K562 (cell line): Measurements from ENCODE around the gene TENM4. TPM values are rescaled to one million over a fixed set of nuclear protein-coding genes. Genes with fewer than 3 reads are reported as not detected.

Source experiments
- ATAC-seq: fragments of 200-7000 bp; cut with Tn5 transposase; 3 replicates; pipeline ENCODE4 v1.9.1; 2020; ENCODE audit warnings: moderate library complexity
- BruUV-seq: library from RNA; stranded (reverse); fragments of 400-500 nt; replicated peaks from 2 replicates; lab custom pipeline; 2021; lab: Mats Ljungman, UMichigan
- CTCF ChIA-PET: fragments of 300-600 bp; formaldehyde crosslinking; extraction: SDS; loops from one replicate; lab custom pipeline; 2021; ENCODE audit warnings: low intra/inter-chr PET ratio; lab: Yijun Ruan, JAX
- POLR2A ChIA-PET: fragments of 300-600, 350-650 bp; sonication (Branson Sonifier 250); formaldehyde crosslinking; extraction: SDS; loops from one replicate; lab custom pipeline; 2021; ENCODE audit warnings: antibody characterized with exemption, inconsistent platforms; lab: Yijun Ruan, JAX
- DNase-seq, 4 experiments: peaks; one replicate each; pipeline versions ENCODE4 v3.0.0 to v3.0.0-alpha.2; 2011 to 2018; ENCODE audit warnings: low spot score in 3 of 4, mixed read lengths in 3 of 4; ENCODE audit errors: extremely low read depth in 1 of 4
- FAIRE-seq: peaks from 2 replicates; lab custom pipeline; 2011; peaks lifted over from hg19 to GRCh38; lab: Jason Lieb, UNC
- H2AFZ ChIP-seq: 2 replicates; pipeline ENCODE4 v1.6.0; 2011; ENCODE audit warnings: low read depth, low read length, control low read depth, inconsistent platforms
- H3K27ac ChIP-seq: fragments of 200-600 bp; 3 replicates; pipeline ENCODE4 v1.8.0; 2011; ENCODE audit warnings: low read depth, mild to moderate bottlenecking, control low read depth, inconsistent platforms, low read length, moderate library complexity, mixed read lengths; ENCODE audit errors: extremely low read depth
- H3K27me3 ChIP-seq, 2 experiments: fragments of 300-600 bp in 1 of 2; 2 replicates in 1 of 2; 3 replicates in 1 of 2; pipeline versions ENCODE4 v1.6.0 to v1.8.0; 2011; ENCODE audit warnings: inconsistent platforms in 2 of 2, low read length in 2 of 2, mild to moderate bottlenecking in 1 of 2, mixed read lengths in 1 of 2, moderate library complexity in 1 of 2; ENCODE audit not compliant: control insufficient read depth in 2 of 2, insufficient read depth in 2 of 2
- H3K36me3 ChIP-seq: fragments of 300-600 bp; 3 replicates; pipeline ENCODE4 v1.8.0; 2011; ENCODE audit warnings: mild to moderate bottlenecking, low read length, inconsistent platforms; ENCODE audit not compliant: control insufficient read depth, insufficient read depth
- H3K4me1 ChIP-seq, 2 experiments: fragments of 200-600 bp in 1 of 2; replicated peaks in 1 of 2; 2 replicates in 1 of 2; 3 replicates in 1 of 2; pipeline versions ENCODE4 v1.5.1 to v1.8.0; 2011; ENCODE audit warnings: inconsistent platforms in 2 of 2, low read length in 2 of 2, mild to moderate bottlenecking in 1 of 2, mixed read lengths in 1 of 2, moderate library complexity in 1 of 2; ENCODE audit not compliant: control insufficient read depth in 2 of 2, insufficient read depth in 2 of 2
- H3K4me2 ChIP-seq: 2 replicates; pipeline ENCODE4 v1.6.1; 2011; ENCODE audit warnings: low read length, control low read depth, inconsistent platforms, mixed read lengths; ENCODE audit not compliant: insufficient read depth
- H3K4me3 ChIP-seq: fragments of 200-600 bp; sonication (generic), shearing (Covaris generic); 2 replicates; pipeline ENCODE4 v1.5.1; 2016; ENCODE audit warnings: control low read depth, inconsistent platforms
- H3K79me2 ChIP-seq: fragments of 200-600 bp; 3 replicates; pipeline ENCODE4 v1.8.0; 2011; ENCODE audit warnings: low read length, inconsistent platforms; ENCODE audit not compliant: control insufficient read depth, insufficient read depth
- H3K9ac ChIP-seq, 2 experiments: 2 replicates each; pipeline versions ENCODE4 v1.6.0 to v1.6.1; 2011; ENCODE audit warnings: low read depth in 2 of 2, low read length in 2 of 2, control low read depth in 1 of 2, inconsistent platforms in 1 of 2, mild to moderate bottlenecking in 1 of 2, mixed read lengths in 1 of 2; ENCODE audit not compliant: insufficient read depth in 1 of 2
- H3K9me1 ChIP-seq: one replicate; pipeline ENCODE4 v1.6.0; 2011; ENCODE audit warnings: inconsistent platforms, mild to moderate bottlenecking, low read length, moderate library complexity; ENCODE audit not compliant: control insufficient read depth, insufficient read depth
- H3K9me3 ChIP-seq: replicated peaks from 2 replicates; pipeline ENCODE4 v1.5.1; 2011; ENCODE audit warnings: low read depth, low read length, inconsistent platforms; ENCODE audit not compliant: control insufficient read depth, insufficient read depth
- H4K20me1 ChIP-seq: replicated peaks from 2 replicates; pipeline ENCODE4 v1.6.1; 2011; ENCODE audit warnings: low read length, inconsistent platforms, mixed read lengths; ENCODE audit not compliant: control insufficient read depth, insufficient read depth
- ARNT ChIP-seq, 2 experiments: fragments of 450-650 bp; IDR thresholded peaks; 2 replicates each; pipeline ENCODE4 v1.6.1; 2016; ENCODE audit warnings: mild to moderate bottlenecking in 1 of 2
- BRD9 ChIP-seq: fragments of 450-650 bp; IDR thresholded peaks from 2 replicates; pipeline ENCODE4 v1.6.1; 2018; ENCODE audit warnings: low read depth; ENCODE audit not compliant: partially characterized antibody
- DIDO1 ChIP-seq: fragments of 450-650 bp; IDR thresholded peaks from 2 replicates; pipeline ENCODE4 v1.6.1; 2016; ENCODE audit warnings: low read depth, missing biosample characterization, missing genetic modification characterization
- ERF ChIP-seq: fragments of 450-650 bp; formaldehyde crosslinking; IDR thresholded peaks from 2 replicates; pipeline ENCODE4 v1.4.0; 2020; ENCODE audit warnings: mild to moderate bottlenecking, mixed read lengths
- JUNB ChIP-seq: fragments of 450-650 bp; formaldehyde crosslinking; conservative IDR thresholded peaks from 2 replicates; pipeline ENCODE4 v1.4.0; 2020; ENCODE audit warnings: mild to moderate bottlenecking
- MYC ChIP-seq, 2 experiments: fragments of 250-450 bp in 1 of 2; sonication (Bioruptor Pico) in 1 of 2; IDR thresholded peaks; 2 replicates each; pipeline versions ENCODE4 v1.5.1 to v1.6.1; 2012 to 2021; ENCODE audit warnings: low read depth in 2 of 2, borderline replicate concordance in 1 of 2, improper control_type of control experiment in 1 of 2, low read length in 1 of 2, mild to moderate bottlenecking in 1 of 2, moderate library complexity in 1 of 2
- NFATC3 ChIP-seq: fragments of 450-650 bp; IDR thresholded peaks from 2 replicates; pipeline ENCODE4 v1.6.1; 2017; ENCODE audit warnings: mild to moderate bottlenecking
- NFE2 ChIP-seq: IDR thresholded peaks from 2 replicates; pipeline ENCODE4 v1.6.1; 2014; ENCODE audit warnings: antibody characterized with exemption, low read depth
- NRF1 ChIP-seq, 2 experiments: fragments of 450-650 bp; IDR thresholded peaks in 1 of 2; conservative IDR thresholded peaks in 1 of 2; 2 replicates each; pipeline ENCODE4 v1.6.1; 2014; ENCODE audit warnings: mild to moderate bottlenecking in 2 of 2
- NUFIP1 ChIP-seq: fragments of 450-650 bp; IDR thresholded peaks from 2 replicates; pipeline ENCODE4 v1.6.1; 2018; ENCODE audit not compliant: partially characterized antibody
- RBM39 ChIP-seq: fragments of 200-400 bp; formaldehyde crosslinking; optimal IDR thresholded peaks from 2 replicates; pipeline ENCODE3; 2018; ENCODE audit warnings: low read depth, low read length
- SLC30A9 ChIP-seq: fragments of 250-450 bp; sonication (Bioruptor Pico); IDR thresholded peaks from 2 replicates; pipeline ENCODE4 v1.8.0; 2022; ENCODE audit warnings: mild to moderate bottlenecking, moderate library complexity
- TAL1 ChIP-seq: fragments of 450-650 bp; IDR thresholded peaks from 2 replicates; pipeline ENCODE4 v1.6.1; 2016; ENCODE audit warnings: mild to moderate bottlenecking
- TEAD4 ChIP-seq, 2 experiments: sonication (generic) in 1 of 2; formaldehyde crosslinking in 1 of 2; IDR thresholded peaks; 2 replicates each; pipeline versions ENCODE4 v1.6.1 to v1.8.0; 2012 to 2022; ENCODE audit warnings: borderline replicate concordance in 1 of 2, inconsistent platforms in 1 of 2, low read length in 1 of 2, mild to moderate bottlenecking in 1 of 2, missing genetic modification reagents in 1 of 2
- XRCC3 ChIP-seq: fragments of 450-650 bp; IDR thresholded peaks from 2 replicates; pipeline ENCODE4 v1.6.1; 2017; ENCODE audit warnings: mild to moderate bottlenecking, moderate library complexity
- ZKSCAN8 ChIP-seq: fragments of 200-800 bp; sonication (Bioruptor generic); IDR thresholded peaks from 2 replicates; pipeline ENCODE4 v1.6.1; 2016; ENCODE audit warnings: missing genetic modification characterization, missing compliant biosample characterization
- ZNF507 ChIP-seq: conservative IDR thresholded peaks from 2 replicates; pipeline ENCODE4 v1.6.1; 2017; ENCODE audit warnings: missing genetic modification characterization, missing compliant biosample characterization
- ZNF584 ChIP-seq: fragments of 200-800 bp; sonication (Bioruptor generic); IDR thresholded peaks from 2 replicates; pipeline ENCODE4 v1.6.1; 2016; ENCODE audit warnings: low read depth, mild to moderate bottlenecking, missing genetic modification characterization, missing compliant biosample characterization
- WGBS: fragments of 100-300 bp; shearing (Covaris generic); methylation state at CpG from one replicate; pipeline ENCODE4 v1.1.6; 2016; ENCODE audit warnings: low coverage, mixed read lengths; ENCODE audit not compliant: insufficient coverage; ENCODE audit errors: missing lambda C conversion rate; 5-methylcytosine and 5-hydroxymethylcytosine counted together
- in situ Hi-C: fragments of 300-500 bp; cut with MboI; formaldehyde crosslinking; loops from 4 replicates; pipeline ENCODE4 v1.15.0; 2018; ENCODE audit warnings: inconsistent platforms, mixed read lengths
- intact Hi-C: fragments of 100-400 bp; cut with micrococcal nuclease; formaldehyde crosslinking; loops from 2 replicates; pipeline ENCODE4 v1.14.2; 2022
- polyA plus RNA-seq, 8 experiments: library from polyadenylated mRNA; depleted of rRNA in 4 of 8; stranded (reverse) in 5 of 8; unstranded in 3 of 8; fragments of >200 nt; fragmentation: Nextera tagmentation in 2 of 8; fragmentation: Illumina TruSeq in 1 of 8; extraction: Ambion mirVana in 2 of 8; extraction: Trizol in 1 of 8; gene quantifications; 2 replicates each; pipeline versions ENCODE4 v1.2.1 to v1.2.3, GENCODE V29; 2011 to 2014; ENCODE audit warnings: inconsistent platforms in 1 of 8, missing spikeins in 1 of 8
- total RNA-seq, 7 experiments: library from RNA; depleted of rRNA in 6 of 7; stranded (reverse); fragments of >200 nt in 6 of 7; fragmentation: Illumina TruSeq in 2 of 7; extraction: Trizol in 2 of 7; gene quantifications; 2 replicates each; pipeline versions ENCODE4 v1.2.1 to v1.2.3, GENCODE V29; 2011 to 2021; ENCODE audit warnings: low replicate concordance in 1 of 7
- TF ChIP-seq, protein P1 (sequence below): IDR thresholded peaks from 2 replicates; pipeline ENCODE4 v1.6.1; 2012; ENCODE audit warnings: low read depth, low read length, improper control_type of control experiment, borderline replicate concordance

Gene TENM4
- total and polyA plus RNA-seq, 9 of the 15 experiments (the other 6 are each of a cell fraction or from before 2014, with no cell fraction given), result 0.16 TPM; not detected in 8

DNA sequence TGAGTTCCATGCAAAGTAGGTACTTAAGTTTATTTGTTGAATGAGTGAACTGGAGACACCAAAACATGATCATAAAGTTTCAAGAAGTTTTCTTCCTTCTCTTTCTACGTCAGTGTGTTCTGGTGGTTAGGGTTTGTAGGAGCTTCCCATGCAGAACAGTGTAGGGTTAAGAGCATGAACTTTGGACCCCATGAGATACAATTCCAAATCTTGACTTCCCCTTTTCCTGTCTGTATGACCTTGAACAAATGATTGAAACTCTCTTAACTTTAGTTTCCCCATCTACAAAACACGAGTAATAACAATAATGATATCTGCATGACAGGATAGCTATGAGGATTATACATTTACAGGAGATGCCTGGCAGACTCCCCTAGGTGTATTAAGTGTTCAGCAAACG, 41.0 kb upstream of the TENM4 start:
- no TSS peak for BruUV-seq
- Histone ChIP-seq H3K9ac (no peak overlapping the region), H3K27me3 (no peaks in the 10 kb centered on the region), H3K9me3 (no peaks in the 10 kb centered on the region), H3K79me2 (no peaks in the 10 kb centered on the region), H2AFZ (no peak overlapping the region), H3K9me1 (no peaks in the 10 kb centered on the region), H3K36me3 (no peaks in the 10 kb centered on the region), H3K4me1 (no peaks in the 10 kb centered on the region), H3K4me2 (no peak overlapping the region), H4K20me1 (no peaks in the 10 kb centered on the region), H3K27ac (no peak overlapping the region), H3K4me3 (no peak overlapping the region)
- ChIA-PET POLR2A (no interaction called here), CTCF (no interaction called here)
- DNase-seq (no peak), FAIRE-seq (no peak), ATAC-seq (no peak)
- intact Hi-C loops (no loop called here), in situ Hi-C loops (no loop called here)
- TF ChIP-seq ZKSCAN8 (CRISPR knock-in tag) (no peak), SLC30A9 (CRISPR knock-in tag) (no peak), MYC (IDR thresholded peaks at IDR 0.05; ENCODE audit: low read depth, low read length) (no peak), MYC (CRISPR knock-in tag; IDR thresholded peaks at IDR 0.05; ENCODE audit: borderline replicate concordance, low read depth) (no peak), NRF1 (conservative IDR thresholded peaks at IDR 0.05 in 1 of 2, IDR thresholded peaks at IDR 0.05 in 1 of 2) (no peak), JUNB (CRISPR knock-in tag) (no peak), NFATC3 (no peak), RBM39 (no peak), ZNF584 (no peak), ARNT (IDR thresholded peaks at IDR 0.05) (no peak), BRD9 (no peak), NFE2 (no peak), TEAD4 (IDR thresholded peaks at IDR 0.05; ENCODE audit: low read length) (no peak), TEAD4 (CRISPR knock-in tag; IDR thresholded peaks at IDR 0.05; ENCODE audit: borderline replicate concordance) (no peak), ZNF507 (tag) (no peak), XRCC3 (no peak), NUFIP1 (no peak), DIDO1 (tag) (no peak), TAL1 (no peak), ERF (no peak)
- TF ChIP-seq, protein P1, sequence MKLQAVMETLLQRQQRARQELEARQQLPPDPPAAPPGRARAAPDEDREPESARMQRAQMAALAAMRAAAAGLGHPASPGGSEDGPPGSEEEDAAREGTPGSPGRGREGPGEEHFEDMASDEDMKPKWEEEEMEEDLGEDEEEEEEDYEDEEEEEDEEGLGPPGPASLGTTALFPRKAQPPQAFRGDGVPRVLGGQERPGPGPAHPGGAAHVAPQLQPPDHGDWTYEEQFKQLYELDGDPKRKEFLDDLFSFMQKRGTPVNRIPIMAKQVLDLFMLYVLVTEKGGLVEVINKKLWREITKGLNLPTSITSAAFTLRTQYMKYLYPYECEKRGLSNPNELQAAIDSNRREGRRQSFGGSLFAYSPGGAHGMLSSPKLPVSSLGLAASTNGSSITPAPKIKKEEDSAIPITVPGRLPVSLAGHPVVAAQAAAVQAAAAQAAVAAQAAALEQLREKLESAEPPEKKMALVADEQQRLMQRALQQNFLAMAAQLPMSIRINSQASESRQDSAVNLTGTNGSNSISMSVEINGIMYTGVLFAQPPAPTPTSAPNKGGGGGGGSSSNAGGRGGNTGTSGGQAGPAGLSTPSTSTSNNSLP, result no peak
- WGBS, result 0% methylated on average over 3 of the region's 3 CpGs
